Cardiac muscle cell (in vitro differentiated cells and primary cell): Measurements from ENCODE around the gene KRTAP5-2. TPM values are rescaled to one million over a fixed set of nuclear protein-coding genes. Genes with fewer than 3 reads are reported as not detected.
"Not testable (repeated sequence)": the region's sequence is repeated elsewhere in the genome, so short reads cannot be mapped to it uniquely, and the experiment has no call there.

Experiments
- DNase-seq, 2 donors: peaks; one replicate each; pipeline versions ENCODE4 v3.0.0 to v3.0.0-alpha.2; 2010 to 2017; ENCODE audit warnings: low read depth in 1 of 2, low spot score in 1 of 2
- H3K27ac ChIP-seq: fragments of 200-600 bp; sonication (generic); 2 replicates; pipeline ENCODE4 v1.5.1; 2016
- H3K27me3 ChIP-seq: fragments of 200-600 bp; sonication (generic); 2 replicates; pipeline ENCODE4 v1.6.0; 2016; ENCODE audit warnings: control low read depth
- H3K36me3 ChIP-seq: fragments of 200-600 bp; sonication (generic); 2 replicates; pipeline ENCODE4 v1.5.1; 2016; ENCODE audit warnings: control low read depth
- H3K4me1 ChIP-seq: fragments of 200-600 bp; sonication (generic); 2 replicates; pipeline ENCODE4 v1.8.1; 2017; ENCODE audit warnings: low read depth, mild to moderate bottlenecking, mixed run types
- H3K4me3 ChIP-seq: fragments of 200-600 bp; sonication (generic); 2 replicates; pipeline ENCODE4 v1.5.1; 2016; ENCODE audit warnings: mild to moderate bottlenecking
- H3K9me3 ChIP-seq: fragments of 200-600 bp; sonication (generic); 2 replicates; pipeline ENCODE4 v1.5.1; 2017; ENCODE audit warnings: low read depth, mild to moderate bottlenecking, control low read depth
- polyA plus RNA-seq: library from polyadenylated mRNA; unstranded; fragments of >200 nt; fragmentation: Nextera tagmentation; extraction: Ambion mirVana; gene quantifications from 2 replicates; pipeline ENCODE4 v1.2.1, GENCODE V29; 2016
- total RNA-seq: library from RNA; depleted of rRNA; stranded (reverse); fragments of >200 nt; gene quantifications from 2 replicates; pipeline ENCODE4 v1.2.3, GENCODE V29; 2016
- TF ChIP-seq, protein P1 (sequence below): IDR thresholded peaks from 2 replicates; pipeline ENCODE4 v1.5.1; 2012; ENCODE audit warnings: low read depth, mild to moderate bottlenecking, low read length

The KRTAP5-2 gene
- total and polyA plus RNA-seq, 2 experiments from 2014 or later, result not detected

DNA sequence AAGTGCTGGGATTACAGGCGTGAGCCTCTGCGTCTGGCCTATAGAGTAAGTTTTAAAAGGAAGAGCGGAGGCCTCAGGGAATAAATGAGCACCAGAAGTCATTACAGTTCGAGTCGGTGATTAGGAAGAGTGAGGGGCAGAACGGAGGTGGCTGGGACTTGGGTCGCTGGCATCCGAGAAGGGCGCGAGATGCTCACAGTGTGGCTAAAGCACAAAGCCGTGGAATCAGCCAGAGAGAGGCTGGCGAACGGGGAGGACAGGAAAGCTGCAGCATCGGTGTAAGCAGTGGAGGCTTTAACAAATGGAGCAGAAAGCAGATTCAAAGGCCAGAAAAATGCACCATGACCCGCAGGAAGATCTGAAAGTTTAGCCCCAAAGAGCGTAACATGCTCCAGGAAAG, 26.5 kb upstream of the KRTAP5-2 start:
- H3K36me3 ChIP-seq, result no peaks in the 10 kb centered on the region
- TF ChIP-seq, protein P1, sequence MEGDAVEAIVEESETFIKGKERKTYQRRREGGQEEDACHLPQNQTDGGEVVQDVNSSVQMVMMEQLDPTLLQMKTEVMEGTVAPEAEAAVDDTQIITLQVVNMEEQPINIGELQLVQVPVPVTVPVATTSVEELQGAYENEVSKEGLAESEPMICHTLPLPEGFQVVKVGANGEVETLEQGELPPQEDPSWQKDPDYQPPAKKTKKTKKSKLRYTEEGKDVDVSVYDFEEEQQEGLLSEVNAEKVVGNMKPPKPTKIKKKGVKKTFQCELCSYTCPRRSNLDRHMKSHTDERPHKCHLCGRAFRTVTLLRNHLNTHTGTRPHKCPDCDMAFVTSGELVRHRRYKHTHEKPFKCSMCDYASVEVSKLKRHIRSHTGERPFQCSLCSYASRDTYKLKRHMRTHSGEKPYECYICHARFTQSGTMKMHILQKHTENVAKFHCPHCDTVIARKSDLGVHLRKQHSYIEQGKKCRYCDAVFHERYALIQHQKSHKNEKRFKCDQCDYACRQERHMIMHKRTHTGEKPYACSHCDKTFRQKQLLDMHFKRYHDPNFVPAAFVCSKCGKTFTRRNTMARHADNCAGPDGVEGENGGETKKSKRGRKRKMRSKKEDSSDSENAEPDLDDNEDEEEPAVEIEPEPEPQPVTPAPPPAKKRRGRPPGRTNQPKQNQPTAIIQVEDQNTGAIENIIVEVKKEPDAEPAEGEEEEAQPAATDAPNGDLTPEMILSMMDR, result no peak
- no peaks in the 10 kb centered on the region for H3K9me3 ChIP-seq
- no peak overlapping the region for H3K4me3 ChIP-seq
- H3K27me3 ChIP-seq, result peaks cover 13% of the 10 kb centered on the region
- DNase-seq, result no peak
- no peaks in the 10 kb centered on the region for H3K4me1 ChIP-seq
- H3K27ac ChIP-seq, result no peak overlapping the region

DNA sequence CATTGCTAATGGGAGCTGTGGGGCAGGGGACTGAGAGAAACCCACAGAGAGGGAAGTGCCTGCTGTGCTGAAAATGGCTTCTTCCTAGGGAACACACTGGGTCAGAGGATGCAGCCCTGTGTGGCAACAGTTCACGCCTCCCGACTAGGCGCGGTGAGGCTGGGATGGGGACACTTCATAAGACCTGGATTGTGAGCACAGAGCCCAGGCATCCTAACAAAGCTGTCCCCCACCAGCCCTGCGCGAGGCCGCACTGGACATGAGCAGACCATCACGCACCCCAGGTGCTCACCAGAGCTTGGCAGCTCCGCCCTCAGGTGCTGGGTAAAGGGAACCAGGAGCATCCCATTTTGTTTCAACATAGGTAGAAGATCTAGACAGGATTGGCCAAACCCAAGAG, 25.6 kb upstream of the KRTAP5-2 start:
- no peak for DNase-seq
- TF ChIP-seq, protein P1, result no peak
- Histone ChIP-seq H3K36me3 (no peaks in the 10 kb centered on the region), H3K27ac (no peak overlapping the region), H3K4me1 (no peaks in the 10 kb centered on the region), H3K9me3 (no peaks in the 10 kb centered on the region), H3K4me3 (no peak overlapping the region), H3K27me3 (peaks cover 5% of the 10 kb centered on the region)

DNA sequence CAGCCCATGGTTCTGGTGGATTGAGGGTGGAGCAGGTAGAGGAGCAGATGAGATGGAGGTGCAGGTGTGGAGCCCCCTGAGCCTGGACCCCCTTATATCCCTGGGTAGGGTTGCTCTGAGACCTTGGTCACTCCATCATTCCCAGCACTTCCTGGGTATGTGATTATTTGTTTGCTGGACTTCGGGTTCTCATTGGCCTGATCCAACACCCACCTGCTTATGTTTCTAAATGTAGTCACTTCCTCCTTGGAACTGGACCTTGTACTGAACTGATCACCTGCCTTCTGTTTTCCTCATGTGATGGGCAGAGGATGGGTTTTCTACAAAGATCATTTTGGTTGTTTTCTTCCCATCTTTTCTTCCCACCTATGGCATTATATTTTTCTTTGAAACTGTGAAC, 24.0 kb upstream of the KRTAP5-2 start, which contains the start of gene KRTAP5-4:
Gene KRTAP5-4, minus strand, starts transcription at position 53 of the 400 bp plus-strand sequence. Its CDS starts 45 bp downstream, at position 8.
- Histone ChIP-seq H3K9me3 (no peaks in the 10 kb centered on the region), H3K4me1 (no peaks in the 10 kb centered on the region), H3K27me3 (no peaks in the 10 kb centered on the region), H3K4me3 (no peak within 1 kb of the TSS), H3K36me3 (no peaks in the 10 kb centered on the region), H3K27ac (no peak within 1 kb of the TSS)
- TF ChIP-seq, protein P1, result no peak
- DNase-seq, result no peak

DNA sequence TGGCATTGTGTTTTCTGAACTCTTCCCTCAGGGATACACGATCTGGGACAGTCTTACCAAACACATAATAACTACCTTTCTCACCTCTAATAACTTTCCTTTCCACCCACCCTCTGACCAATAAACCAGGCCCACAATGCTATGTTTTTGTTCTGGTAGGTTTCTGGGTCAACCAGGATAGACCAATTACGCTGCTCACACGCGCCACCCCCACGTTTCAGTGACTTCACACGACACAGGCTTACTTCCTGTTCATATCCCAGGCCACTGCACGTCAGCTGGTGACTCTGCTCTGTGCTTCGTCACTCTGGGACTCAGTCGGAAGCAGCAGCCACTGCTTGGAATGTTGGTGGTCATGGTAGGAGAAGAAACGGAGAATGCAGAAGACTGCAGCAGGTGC, 21.4 kb upstream of the KRTAP5-2 start:
- Histone ChIP-seq H3K36me3 (no peaks in the 10 kb centered on the region), H3K4me3 (no peak overlapping the region), H3K27ac (no peak overlapping the region), H3K27me3 (peaks cover 8% of the 10 kb centered on the region), H3K9me3 (no peaks in the 10 kb centered on the region), H3K4me1 (no peaks in the 10 kb centered on the region)
- TF ChIP-seq, protein P1, result no peak
- DNase-seq, result peak in 1 of 2 donors; percentile 6

DNA sequence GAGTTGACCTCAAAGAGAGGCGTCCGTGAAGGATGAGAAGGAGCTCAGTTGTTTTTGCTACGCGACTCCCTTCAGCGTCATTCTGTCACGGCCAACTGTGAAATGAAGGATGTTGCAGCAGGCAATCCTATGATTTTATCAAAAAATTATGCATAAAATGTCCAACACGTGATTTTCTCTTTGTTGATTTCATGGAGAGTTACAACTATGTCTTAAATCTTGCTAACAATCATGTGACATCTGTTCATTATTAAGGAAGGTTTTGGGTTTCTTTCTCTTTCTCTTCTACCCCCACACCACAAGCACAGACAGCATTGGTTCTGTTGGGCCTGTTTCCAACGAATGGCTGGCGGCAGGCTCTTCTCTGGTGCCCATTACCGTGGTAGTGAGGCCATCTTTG, 20.1 kb upstream of the KRTAP5-2 start:
- Histone ChIP-seq H3K9me3 (no peaks in the 10 kb centered on the region), H3K27me3 (peaks cover 8% of the 10 kb centered on the region)
- TF ChIP-seq, protein P1, result no peak

DNA sequence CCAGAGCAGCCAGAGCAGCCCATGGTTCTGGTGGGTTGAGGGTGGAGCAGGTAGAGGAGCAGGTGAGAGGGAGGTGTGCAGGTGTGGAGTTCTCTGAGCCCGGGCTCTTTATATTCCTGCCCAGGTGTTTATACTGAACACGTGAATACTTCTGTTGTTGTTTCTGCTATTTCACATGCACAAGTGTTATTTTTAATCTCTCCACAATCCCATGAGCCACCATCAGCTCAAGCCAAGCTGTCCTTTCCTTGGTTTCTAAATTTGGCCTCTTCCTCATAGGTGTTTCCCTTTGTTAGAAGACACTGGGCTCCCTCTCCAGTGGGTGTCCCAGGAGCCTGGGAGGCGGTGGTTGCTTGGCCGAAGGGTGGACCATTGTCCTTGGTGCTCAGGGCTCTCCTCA, 10.3 kb upstream of the KRTAP5-2 start, which contains the start of gene KRTAP5-3:
Gene KRTAP5-3, minus strand, starts transcription at position 101 of the 400 bp plus-strand sequence. Its CDS starts 78 bp downstream, at position 23.
- TF ChIP-seq, protein P1, result no peak
- no peak within 1 kb of the TSS for H3K27ac ChIP-seq
- H3K4me3 ChIP-seq, result no peak within 1 kb of the TSS
- no peak for DNase-seq
- no peaks in the 10 kb centered on the region for H3K36me3 ChIP-seq
- no peaks in the 10 kb centered on the region for H3K4me1 ChIP-seq
- no peaks in the 10 kb centered on the region for H3K9me3 ChIP-seq
- no peaks in the 10 kb centered on the region for H3K27me3 ChIP-seq

More for the DNA sequence above, 20.1 kb upstream of the KRTAP5-2 start:
- no peaks in the 10 kb centered on the region for H3K36me3 ChIP-seq
- H3K4me1 ChIP-seq, result no peaks in the 10 kb centered on the region
- H3K4me3 ChIP-seq, result no peak overlapping the region
- no peak for DNase-seq
- H3K27ac ChIP-seq, result no peak overlapping the region

DNA sequence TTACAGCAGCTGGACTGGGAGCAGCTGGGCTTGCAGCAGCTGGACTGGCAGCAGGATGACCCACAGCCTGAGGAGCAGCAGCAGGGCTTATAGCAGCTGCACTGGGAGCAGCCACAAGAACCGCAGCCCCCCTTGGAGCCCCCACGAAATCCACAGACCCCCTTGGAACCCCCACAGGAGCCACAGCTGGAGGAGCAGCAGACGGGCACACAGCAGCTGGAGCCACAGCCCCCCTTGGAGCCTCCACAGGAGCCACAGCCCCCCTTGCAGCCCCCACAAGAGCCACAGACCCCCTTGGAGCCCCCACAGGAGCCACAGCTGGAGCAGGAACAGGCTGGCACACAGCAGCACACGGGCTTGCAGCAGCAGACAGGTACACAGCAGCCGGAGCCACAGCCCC, 9.8 kb upstream of the KRTAP5-2 start:
- not testable (repeated sequence) for H3K4me1 ChIP-seq, DNase-seq, H3K36me3 ChIP-seq, H3K9me3 ChIP-seq, H3K27ac ChIP-seq, H3K27me3 ChIP-seq, H3K4me3 ChIP-seq

DNA sequence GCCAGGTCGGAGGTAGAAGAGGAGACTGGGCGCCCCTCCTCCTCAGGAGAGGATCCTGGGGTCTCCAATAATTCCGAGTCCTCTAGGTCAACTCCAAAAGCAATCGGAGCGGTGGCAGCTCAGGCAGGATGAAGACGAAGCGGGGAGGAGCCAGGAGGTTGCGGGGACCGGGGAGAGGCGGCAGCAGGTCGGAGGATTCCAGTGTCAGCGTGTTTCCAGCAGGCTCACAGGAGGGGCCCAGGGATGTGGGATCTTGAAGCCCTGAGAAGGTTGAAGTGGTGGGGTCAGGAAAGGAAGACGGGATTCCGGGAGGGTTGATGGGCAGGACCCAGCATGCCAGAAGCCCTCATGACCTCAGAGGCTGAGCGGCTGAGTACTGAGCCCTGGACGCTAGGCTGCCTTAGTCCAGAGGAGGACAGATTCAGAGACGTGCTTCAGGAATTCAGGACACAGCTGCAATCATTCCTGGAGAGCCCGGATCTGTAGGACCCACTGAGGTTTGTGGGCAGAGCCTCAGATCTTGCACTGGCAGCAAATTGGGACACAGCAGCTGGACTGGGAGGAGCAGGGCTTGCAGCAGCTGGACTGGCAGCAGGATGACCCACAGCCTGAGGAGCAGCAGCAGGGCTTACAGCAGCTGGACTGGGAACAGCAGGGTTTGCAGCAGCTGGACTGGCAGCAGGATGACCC, 9.2 kb upstream of the KRTAP5-2 start:
- not testable (repeated sequence) for H3K27me3 ChIP-seq, H3K4me1 ChIP-seq, H3K36me3 ChIP-seq, H3K9me3 ChIP-seq, H3K4me3 ChIP-seq, H3K27ac ChIP-seq
- peak; percentile 9 to 12 for DNase-seq
